K562 (cell line): ENCODE measurements around the gene HNF4A. TPM values are rescaled to one million over a fixed set of nuclear protein-coding genes. Genes with fewer than 3 reads are reported as not detected.

Experiments
- ATAC-seq: fragments of 200-7000 bp; cut with Tn5 transposase; 3 replicates; pipeline ENCODE4 v1.9.1; 2020; ENCODE audit warnings: moderate library complexity
- BruUV-seq: library from RNA; stranded (reverse); fragments of 400-500 nt; replicated peaks from 2 replicates; lab custom pipeline; 2021; lab: Mats Ljungman, UMichigan
- CTCF ChIA-PET: fragments of 300-600 bp; formaldehyde crosslinking; extraction: SDS; loops from one replicate; lab custom pipeline; 2021; ENCODE audit warnings: low intra/inter-chr PET ratio; lab: Yijun Ruan, JAX
- POLR2A ChIA-PET: fragments of 300-600, 350-650 bp; sonication (Branson Sonifier 250); formaldehyde crosslinking; extraction: SDS; loops from one replicate; lab custom pipeline; 2021; ENCODE audit warnings: antibody characterized with exemption, inconsistent platforms; lab: Yijun Ruan, JAX
- DNase-seq, 4 experiments: peaks; one replicate each; pipeline versions ENCODE4 v3.0.0 to v3.0.0-alpha.2; 2011 to 2018; ENCODE audit warnings: low spot score in 3 of 4, mixed read lengths in 3 of 4; ENCODE audit errors: extremely low read depth in 1 of 4
- FAIRE-seq: peaks from 2 replicates; lab custom pipeline; 2011; peaks lifted over from hg19 to GRCh38; lab: Jason Lieb, UNC
- H2AFZ ChIP-seq: 2 replicates; pipeline ENCODE4 v1.6.0; 2011; ENCODE audit warnings: low read depth, low read length, control low read depth, inconsistent platforms
- H3K27ac ChIP-seq: fragments of 200-600 bp; 3 replicates; pipeline ENCODE4 v1.8.0; 2011; ENCODE audit warnings: low read depth, mild to moderate bottlenecking, control low read depth, inconsistent platforms, low read length, moderate library complexity, mixed read lengths; ENCODE audit errors: extremely low read depth
- H3K27me3 ChIP-seq, 2 experiments: fragments of 300-600 bp in 1 of 2; 2 replicates in 1 of 2; 3 replicates in 1 of 2; pipeline versions ENCODE4 v1.6.0 to v1.8.0; 2011; ENCODE audit warnings: inconsistent platforms in 2 of 2, low read length in 2 of 2, mild to moderate bottlenecking in 1 of 2, mixed read lengths in 1 of 2, moderate library complexity in 1 of 2; ENCODE audit not compliant: control insufficient read depth in 2 of 2, insufficient read depth in 2 of 2
- H3K36me3 ChIP-seq: fragments of 300-600 bp; 3 replicates; pipeline ENCODE4 v1.8.0; 2011; ENCODE audit warnings: mild to moderate bottlenecking, low read length, inconsistent platforms; ENCODE audit not compliant: control insufficient read depth, insufficient read depth
- H3K4me1 ChIP-seq, 2 experiments: fragments of 200-600 bp in 1 of 2; replicated peaks in 1 of 2; 2 replicates in 1 of 2; 3 replicates in 1 of 2; pipeline versions ENCODE4 v1.5.1 to v1.8.0; 2011; ENCODE audit warnings: inconsistent platforms in 2 of 2, low read length in 2 of 2, mild to moderate bottlenecking in 1 of 2, mixed read lengths in 1 of 2, moderate library complexity in 1 of 2; ENCODE audit not compliant: control insufficient read depth in 2 of 2, insufficient read depth in 2 of 2
- H3K4me2 ChIP-seq: 2 replicates; pipeline ENCODE4 v1.6.1; 2011; ENCODE audit warnings: low read length, control low read depth, inconsistent platforms, mixed read lengths; ENCODE audit not compliant: insufficient read depth
- H3K4me3 ChIP-seq: fragments of 200-600 bp; sonication (generic), shearing (Covaris generic); 2 replicates; pipeline ENCODE4 v1.5.1; 2016; ENCODE audit warnings: control low read depth, inconsistent platforms
- H3K79me2 ChIP-seq: fragments of 200-600 bp; 3 replicates; pipeline ENCODE4 v1.8.0; 2011; ENCODE audit warnings: low read length, inconsistent platforms; ENCODE audit not compliant: control insufficient read depth, insufficient read depth
- H3K9ac ChIP-seq, 2 experiments: 2 replicates each; pipeline versions ENCODE4 v1.6.0 to v1.6.1; 2011; ENCODE audit warnings: low read depth in 2 of 2, low read length in 2 of 2, control low read depth in 1 of 2, inconsistent platforms in 1 of 2, mild to moderate bottlenecking in 1 of 2, mixed read lengths in 1 of 2; ENCODE audit not compliant: insufficient read depth in 1 of 2
- H3K9me1 ChIP-seq: one replicate; pipeline ENCODE4 v1.6.0; 2011; ENCODE audit warnings: inconsistent platforms, mild to moderate bottlenecking, low read length, moderate library complexity; ENCODE audit not compliant: control insufficient read depth, insufficient read depth
- H3K9me3 ChIP-seq: replicated peaks from 2 replicates; pipeline ENCODE4 v1.5.1; 2011; ENCODE audit warnings: low read depth, low read length, inconsistent platforms; ENCODE audit not compliant: control insufficient read depth, insufficient read depth
- H4K20me1 ChIP-seq: replicated peaks from 2 replicates; pipeline ENCODE4 v1.6.1; 2011; ENCODE audit warnings: low read length, inconsistent platforms, mixed read lengths; ENCODE audit not compliant: control insufficient read depth, insufficient read depth
- CSDE1 ChIP-seq, 2 experiments: fragments of 450-650 bp; IDR thresholded peaks; 2 replicates each; pipeline ENCODE4 v1.6.1; 2016; ENCODE audit warnings: mild to moderate bottlenecking in 1 of 2
- FOS ChIP-seq: IDR thresholded peaks from 3 replicates; pipeline ENCODE4 v1.6.1; 2011; ENCODE audit not compliant: insufficient read length; ENCODE audit errors: extremely low read depth
- KLF6 ChIP-seq: fragments of 250-450 bp; sonication (Bioruptor Pico); IDR thresholded peaks from 2 replicates; pipeline ENCODE4 v1.4.0; 2020; ENCODE audit warnings: mild to moderate bottlenecking, moderate library complexity, borderline replicate concordance
- MYC ChIP-seq, 2 experiments: fragments of 250-450 bp in 1 of 2; sonication (Bioruptor Pico) in 1 of 2; IDR thresholded peaks; 2 replicates each; pipeline versions ENCODE4 v1.5.1 to v1.6.1; 2012 to 2021; ENCODE audit warnings: low read depth in 2 of 2, borderline replicate concordance in 1 of 2, improper control_type of control experiment in 1 of 2, low read length in 1 of 2, mild to moderate bottlenecking in 1 of 2, moderate library complexity in 1 of 2
- PTRF ChIP-seq: fragments of 450-650 bp; IDR thresholded peaks from 2 replicates; pipeline ENCODE4 v1.6.1; 2016; ENCODE audit warnings: mild to moderate bottlenecking, missing genetic modification characterization, missing compliant biosample characterization
- ZBTB5 ChIP-seq: fragments of 450-650 bp; IDR thresholded peaks from 2 replicates; pipeline ENCODE4 v1.6.1; 2017; ENCODE audit warnings: antibody characterized with exemption
- ZNF589 ChIP-seq: fragments of 200-800 bp; sonication (Bioruptor generic); IDR thresholded peaks from 2 replicates; pipeline ENCODE4 v1.6.1; 2016; ENCODE audit warnings: low read depth, missing genetic modification characterization, missing compliant biosample characterization
- WGBS: fragments of 100-300 bp; shearing (Covaris generic); methylation state at CpG from one replicate; pipeline ENCODE4 v1.1.6; 2016; ENCODE audit warnings: low coverage, mixed read lengths; ENCODE audit not compliant: insufficient coverage; ENCODE audit errors: missing lambda C conversion rate; 5-methylcytosine and 5-hydroxymethylcytosine counted together
- in situ Hi-C: fragments of 300-500 bp; cut with MboI; formaldehyde crosslinking; loops from 4 replicates; pipeline ENCODE4 v1.15.0; 2018; ENCODE audit warnings: inconsistent platforms, mixed read lengths
- intact Hi-C: fragments of 100-400 bp; cut with micrococcal nuclease; formaldehyde crosslinking; loops from 2 replicates; pipeline ENCODE4 v1.14.2; 2022
- polyA plus RNA-seq, 8 experiments: library from polyadenylated mRNA; depleted of rRNA in 4 of 8; stranded (reverse) in 5 of 8; unstranded in 3 of 8; fragments of >200 nt; fragmentation: Nextera tagmentation in 2 of 8; fragmentation: Illumina TruSeq in 1 of 8; extraction: Ambion mirVana in 2 of 8; extraction: Trizol in 1 of 8; gene quantifications; 2 replicates each; pipeline versions ENCODE4 v1.2.1 to v1.2.3, GENCODE V29; 2011 to 2014; ENCODE audit warnings: inconsistent platforms in 1 of 8, missing spikeins in 1 of 8
- total RNA-seq, 7 experiments: library from RNA; depleted of rRNA in 6 of 7; stranded (reverse); fragments of >200 nt in 6 of 7; fragmentation: Illumina TruSeq in 2 of 7; extraction: Trizol in 2 of 7; gene quantifications; 2 replicates each; pipeline versions ENCODE4 v1.2.1 to v1.2.3, GENCODE V29; 2011 to 2021; ENCODE audit warnings: low replicate concordance in 1 of 7
- TF ChIP-seq, protein P1 (sequence below): fragments of 200-800 bp; sonication (Bioruptor generic); IDR thresholded peaks from 2 replicates; pipeline ENCODE4 v1.6.1; 2017; ENCODE audit warnings: missing genetic modification characterization, missing compliant biosample characterization
- TF ChIP-seq, protein P2 (sequence below): fragments of 450-650 bp; IDR thresholded peaks from 2 replicates; pipeline ENCODE4 v1.6.1; 2014; ENCODE audit warnings: low read depth, mild to moderate bottlenecking, moderate library complexity, borderline replicate concordance

HNF4A gene
- total and polyA plus RNA-seq, 9 of the 15 experiments (the other 6 are each of a cell fraction or from before 2014, with no cell fraction given) = 0.03 to 0.27 (median 0.08) TPM; not detected in 5

GRCh38 chr20:44418069-44418905 lies 62.8 kb downstream of the HNF4A start:
- Histone ChIP-seq H3K27ac (no peak overlapping the region), H3K9me3 (no peaks in the 10 kb centered on the region), H3K4me3 (no peak overlapping the region), H3K9ac (no peak overlapping the region), H4K20me1 (peaks cover 8% of the 10 kb centered on the region; the same call in 1 of the 2 replicates), H3K79me2 (no peaks in the 10 kb centered on the region), H3K9me1 (no peaks in the 10 kb centered on the region), H3K4me1 (0 out of 5 replicates have a peak, but pooled peaks cover 0 to 3% of the 10 kb centered on the region in 2 experiments), H3K36me3 (no peaks in the 10 kb centered on the region), H3K27me3 (peaks cover 7 to 39% of the 10 kb centered on the region in 2 experiments), H2AFZ (no peak overlapping the region), H3K4me2 (no peak overlapping the region)
- ATAC-seq (peak; percentile 69), DNase-seq (no peak), FAIRE-seq (no peak)
- CTCF ChIA-PET = no interaction called here
- POLR2A ChIA-PET = interaction anchor here (0.6 to 0.9 kb wide), 2 partner anchors 23 to 205 kb away, joined by 3 read pairs; no protein-coding TSS in a partner anchor
- 14% methylated on average over 13 of the region's 13 CpGs for WGBS
- in situ Hi-C loops = no loop called here
- BruUV-seq = no TSS peak
- intact Hi-C loops = no loop called here
- TF ChIP-seq CSDE1 (IDR thresholded peaks at IDR 0.05) = no peak
- TF ChIP-seq KLF6 = no peak
- TF ChIP-seq, protein P1, sequence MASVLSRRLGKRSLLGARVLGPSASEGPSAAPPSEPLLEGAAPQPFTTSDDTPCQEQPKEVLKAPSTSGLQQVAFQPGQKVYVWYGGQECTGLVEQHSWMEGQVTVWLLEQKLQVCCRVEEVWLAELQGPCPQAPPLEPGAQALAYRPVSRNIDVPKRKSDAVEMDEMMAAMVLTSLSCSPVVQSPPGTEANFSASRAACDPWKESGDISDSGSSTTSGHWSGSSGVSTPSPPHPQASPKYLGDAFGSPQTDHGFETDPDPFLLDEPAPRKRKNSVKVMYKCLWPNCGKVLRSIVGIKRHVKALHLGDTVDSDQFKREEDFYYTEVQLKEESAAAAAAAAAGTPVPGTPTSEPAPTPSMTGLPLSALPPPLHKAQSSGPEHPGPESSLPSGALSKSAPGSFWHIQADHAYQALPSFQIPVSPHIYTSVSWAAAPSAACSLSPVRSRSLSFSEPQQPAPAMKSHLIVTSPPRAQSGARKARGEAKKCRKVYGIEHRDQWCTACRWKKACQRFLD (CRISPR knock-in tag) = peak; percentile 26; the same call in 1 of the 2 replicates
- no peak for TF ChIP-seq FOS
- TF ChIP-seq ZNF589 (CRISPR knock-in tag) = peak; percentile 75; the same call in 1 of the 2 replicates
- no peak for TF ChIP-seq ZBTB5
- no peak for TF ChIP-seq PTRF (tag)
- TF ChIP-seq, protein P2, sequence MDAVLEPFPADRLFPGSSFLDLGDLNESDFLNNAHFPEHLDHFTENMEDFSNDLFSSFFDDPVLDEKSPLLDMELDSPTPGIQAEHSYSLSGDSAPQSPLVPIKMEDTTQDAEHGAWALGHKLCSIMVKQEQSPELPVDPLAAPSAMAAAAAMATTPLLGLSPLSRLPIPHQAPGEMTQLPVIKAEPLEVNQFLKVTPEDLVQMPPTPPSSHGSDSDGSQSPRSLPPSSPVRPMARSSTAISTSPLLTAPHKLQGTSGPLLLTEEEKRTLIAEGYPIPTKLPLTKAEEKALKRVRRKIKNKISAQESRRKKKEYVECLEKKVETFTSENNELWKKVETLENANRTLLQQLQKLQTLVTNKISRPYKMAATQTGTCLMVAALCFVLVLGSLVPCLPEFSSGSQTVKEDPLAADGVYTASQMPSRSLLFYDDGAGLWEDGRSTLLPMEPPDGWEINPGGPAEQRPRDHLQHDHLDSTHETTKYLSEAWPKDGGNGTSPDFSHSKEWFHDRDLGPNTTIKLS = no peak
- TF ChIP-seq MYC (IDR thresholded peaks at IDR 0.05; ENCODE audit: low read depth, low read length) = peak; percentile 71; the same call in 1 of the 2 replicates
- no peak for TF ChIP-seq MYC (CRISPR knock-in tag; IDR thresholded peaks at IDR 0.05; ENCODE audit: borderline replicate concordance, low read depth)
